ENCODE data around the gene IMMP2L.

IMMP2L gene

GRCh38 chr7:111210996-111211395, 351.3 kb downstream of the IMMP2L start:
- DNase-seq (ENCODE audit: low spot score): no peak

DNA sequence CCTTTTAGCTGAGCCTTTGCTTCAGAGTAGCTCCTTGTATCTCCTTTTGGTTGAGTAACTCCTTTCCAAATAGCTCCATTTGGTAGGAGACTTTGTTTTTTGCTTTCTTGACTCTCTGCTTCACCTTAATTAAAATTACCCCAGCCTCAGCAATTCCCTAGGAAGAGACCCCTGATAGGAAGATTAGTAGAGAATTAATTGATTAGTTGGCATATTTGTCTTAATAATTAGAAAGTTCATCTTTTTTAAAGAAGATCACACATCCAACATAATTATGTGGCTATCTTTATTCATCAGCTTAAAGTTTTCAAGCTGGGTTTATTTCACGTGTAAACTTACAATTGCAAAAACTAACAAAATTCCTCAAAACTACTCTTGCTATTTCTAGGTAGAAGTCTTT, 352.2 kb downstream of the IMMP2L start:
- DNase-seq (ENCODE audit: low spot score): no peak

GRCh38 chr7:111205251-111205650, 357.0 kb downstream of the IMMP2L start:
- no peak for DNase-seq (ENCODE audit: low spot score)

DNA sequence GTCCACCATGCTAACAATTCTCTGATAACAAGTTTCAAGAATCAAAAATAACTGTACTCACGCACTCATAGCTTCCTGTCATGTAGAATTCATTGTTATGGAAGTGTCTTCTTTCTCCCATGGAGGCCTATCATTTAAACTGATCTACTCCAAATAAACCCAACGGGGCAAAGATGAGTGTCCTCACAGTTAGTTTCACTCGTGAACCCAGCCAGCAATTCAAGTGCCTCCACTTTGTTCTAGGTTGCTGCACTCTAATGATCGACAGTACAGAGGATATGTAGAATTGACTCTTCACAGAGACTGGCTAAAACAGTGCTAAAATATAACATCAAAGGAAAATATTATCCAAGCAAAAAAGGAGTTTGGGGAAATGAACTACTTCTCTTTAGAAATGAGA, 360.0 kb downstream of the IMMP2L start:
- DNase-seq (ENCODE audit: low spot score): no peak

DNA sequence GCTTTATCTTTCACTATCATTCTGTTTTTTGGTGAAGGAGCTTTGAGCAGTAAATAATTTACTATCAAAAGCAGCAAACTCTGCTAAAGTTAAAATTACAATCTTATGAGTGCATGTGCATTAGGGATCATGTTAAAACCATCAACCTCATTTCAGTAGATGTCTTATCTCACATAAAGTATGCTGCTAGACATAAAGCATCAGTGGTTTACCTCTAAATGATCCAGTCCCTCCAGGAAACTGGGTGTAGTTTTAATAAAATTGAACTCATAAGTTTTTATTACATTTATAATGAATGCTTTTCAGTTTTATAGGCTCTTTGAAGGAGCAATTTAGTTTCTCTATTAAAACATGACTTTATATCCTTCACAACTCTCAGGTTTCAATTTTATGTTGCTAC, 362.6 kb downstream of the IMMP2L start:
- peak; percentile 48 for DNase-seq (ENCODE audit: low spot score)

DNA sequence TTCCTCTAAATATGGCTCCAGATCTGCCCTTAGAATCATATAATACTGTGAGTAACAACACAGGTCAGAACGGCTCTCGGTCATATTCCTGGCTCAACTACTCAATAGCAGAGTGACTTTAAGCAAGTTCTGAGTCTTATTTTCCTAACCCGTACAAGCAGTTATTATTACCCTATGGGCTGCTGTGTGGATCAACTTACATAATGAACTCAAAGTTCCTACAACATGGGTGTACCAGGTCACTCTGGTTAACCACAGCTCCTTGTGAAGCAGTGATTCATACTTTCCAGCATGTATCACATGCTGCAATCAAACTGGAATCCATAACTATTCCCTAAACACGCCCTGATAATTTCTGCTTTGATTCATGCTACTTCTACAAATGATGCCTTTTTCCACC, 364.0 kb downstream of the IMMP2L start:
- DNase-seq (ENCODE audit: low spot score): peak; percentile 86

DNA sequence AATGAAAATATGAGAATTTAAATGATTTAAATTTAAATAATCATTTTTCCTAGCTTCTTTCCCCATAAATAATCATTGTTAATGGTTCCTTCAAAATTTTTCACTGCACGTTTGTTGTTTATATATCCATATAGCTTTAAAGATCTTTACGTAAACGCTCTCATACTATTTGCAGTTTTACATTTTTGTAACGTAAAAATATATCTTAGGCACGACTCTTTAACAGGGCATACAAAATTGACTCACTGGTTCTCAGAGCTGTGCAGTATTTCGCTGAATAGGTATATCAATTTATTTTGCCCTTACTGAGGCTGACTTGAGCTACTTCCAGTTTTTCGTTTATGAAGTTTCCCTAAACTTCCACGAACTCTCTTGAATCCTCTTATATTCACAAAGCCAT, 365.6 kb downstream of the IMMP2L start:
- no peak for DNase-seq (ENCODE audit: low spot score)

- no peak for DNase-seq (ENCODE audit: low spot score)
Measured at GRCh38 chr7:111192614-111193413, 369.5 kb downstream of the IMMP2L start.

- DNase-seq (ENCODE audit: low spot score): no peak
Measured at GRCh38 chr7:111190804-111191203, 371.5 kb downstream of the IMMP2L start.

DNA sequence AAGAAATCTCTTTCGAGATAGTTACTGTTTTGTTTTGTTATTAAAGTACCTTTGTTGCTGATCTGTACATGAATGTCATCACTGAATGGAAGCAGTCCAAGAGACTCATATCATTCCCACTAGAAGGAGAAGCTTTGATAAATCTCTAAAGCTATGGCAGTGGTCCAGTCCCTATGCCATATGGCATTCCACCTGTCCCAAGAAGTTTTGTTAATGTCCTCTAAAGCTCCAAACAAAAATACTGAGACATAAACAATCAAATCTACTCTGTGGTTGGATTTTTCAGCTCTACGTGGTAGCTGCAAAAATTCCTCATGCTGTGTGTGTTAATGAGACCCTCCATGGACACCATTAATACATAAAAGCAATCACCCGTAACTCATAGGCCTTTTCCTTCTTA, 377.3 kb downstream of the IMMP2L start:
- no peak for DNase-seq (ENCODE audit: low spot score)

- no peak for DNase-seq (ENCODE audit: low spot score)
Measured at GRCh38 chr7:111183321-111183720, 379.0 kb downstream of the IMMP2L start.

DNA sequence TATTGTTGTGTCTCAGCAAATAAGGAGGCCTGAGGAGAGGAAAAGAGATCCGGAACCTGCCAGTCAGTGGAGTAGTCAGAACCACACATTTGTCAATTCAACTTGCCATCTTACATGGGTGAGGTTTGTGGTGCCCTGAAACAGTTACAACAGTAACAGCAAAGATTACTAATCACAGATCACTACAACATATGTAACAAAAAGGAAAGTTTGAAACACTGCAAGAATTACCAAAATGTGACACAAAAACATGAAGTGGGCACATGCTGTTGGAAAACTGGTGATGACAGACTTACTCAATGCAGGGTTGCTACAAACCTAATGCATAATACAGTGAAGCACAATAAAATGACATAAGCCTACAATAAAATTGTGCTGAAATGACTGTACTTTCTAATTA, 382.0 kb downstream of the IMMP2L start:
- DNase-seq (ENCODE audit: low spot score): no peak

DNA sequence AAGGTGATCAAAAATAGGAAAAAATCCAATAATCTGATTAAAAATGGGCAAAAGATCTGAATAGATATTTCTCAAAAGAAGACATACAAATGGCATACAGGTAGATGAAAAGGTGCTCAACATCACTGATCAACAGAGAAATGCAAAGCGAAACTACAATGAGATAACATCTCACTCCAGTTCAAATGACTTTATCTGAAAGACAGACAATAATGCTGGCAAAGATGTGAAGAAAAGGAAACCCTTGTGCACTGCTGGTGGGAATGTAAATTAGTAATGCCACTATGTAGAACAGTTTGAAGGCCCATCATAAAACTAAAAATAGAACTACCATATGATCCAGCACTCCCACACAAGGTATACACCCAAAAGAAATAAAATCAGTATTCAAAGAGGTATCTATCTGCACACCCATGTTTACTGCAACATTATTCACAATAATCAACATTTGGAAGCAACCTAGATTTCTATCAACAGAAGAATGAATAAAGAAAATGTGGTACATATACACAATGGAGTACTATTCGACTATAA, 386.3 kb downstream of the IMMP2L start:
- DNase-seq (ENCODE audit: low spot score): no peak

DNA sequence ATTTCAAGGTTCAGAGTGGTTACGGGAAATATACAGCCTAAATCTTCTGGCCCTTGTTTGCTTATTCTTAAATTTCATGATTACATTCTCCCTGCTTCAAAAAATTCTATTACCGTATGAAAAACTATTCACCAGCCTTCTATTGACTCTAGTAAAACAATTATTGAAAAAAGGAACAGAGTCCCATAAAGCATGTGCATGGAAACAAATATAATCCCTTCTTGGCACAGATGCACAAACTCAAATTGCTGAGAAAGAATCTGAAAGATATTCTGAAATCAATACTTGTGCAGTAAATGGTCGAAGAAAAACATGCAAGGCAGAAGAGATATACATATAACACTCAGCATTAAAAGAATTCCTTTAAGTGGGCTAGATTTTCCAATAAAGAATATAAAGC, 387.8 kb downstream of the IMMP2L start:
- DNase-seq (ENCODE audit: low spot score): no peak

DNA sequence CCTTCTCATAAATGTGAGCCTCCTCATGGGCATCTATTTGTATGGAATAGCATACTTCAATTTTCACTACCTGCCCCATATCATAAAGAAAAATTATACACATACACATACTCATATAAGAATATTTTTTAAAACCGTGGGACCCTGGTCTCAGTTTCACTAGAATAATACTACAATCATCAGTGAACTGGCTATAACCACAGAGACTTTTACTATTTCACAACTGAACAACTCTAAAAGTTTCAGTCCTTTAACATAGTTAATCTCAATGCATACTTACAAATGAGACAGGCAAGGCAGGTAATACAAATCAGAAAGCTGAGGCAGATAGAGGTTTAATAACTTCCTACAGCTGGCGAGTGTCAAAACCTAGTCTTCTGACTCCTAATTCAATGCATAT, 388.3 kb downstream of the IMMP2L start:
- no peak for DNase-seq (ENCODE audit: low spot score)

DNA sequence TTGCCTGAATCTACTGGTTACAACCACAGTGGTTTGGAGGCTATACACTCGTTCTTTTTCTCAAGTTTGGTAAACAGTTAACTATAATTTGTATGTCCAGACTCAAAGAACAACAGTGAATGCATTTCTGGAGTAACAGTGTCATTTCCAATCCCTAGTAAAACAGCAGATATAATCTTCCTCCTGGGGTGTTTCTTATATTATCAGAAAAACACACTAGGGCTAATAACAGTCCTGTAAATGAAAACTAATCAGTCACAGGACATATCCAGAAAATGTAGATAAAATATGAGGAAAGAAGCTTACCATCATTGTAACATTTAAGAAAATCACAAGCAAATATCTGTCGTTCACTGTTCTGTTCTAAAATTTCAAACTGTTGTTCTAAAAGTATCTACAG, 388.8 kb downstream of the IMMP2L start:
- no peak for DNase-seq (ENCODE audit: low spot score)

- no peak for DNase-seq (ENCODE audit: low spot score)
Measured at GRCh38 chr7:111172564-111173257, 389.6 kb downstream of the IMMP2L start.

DNA sequence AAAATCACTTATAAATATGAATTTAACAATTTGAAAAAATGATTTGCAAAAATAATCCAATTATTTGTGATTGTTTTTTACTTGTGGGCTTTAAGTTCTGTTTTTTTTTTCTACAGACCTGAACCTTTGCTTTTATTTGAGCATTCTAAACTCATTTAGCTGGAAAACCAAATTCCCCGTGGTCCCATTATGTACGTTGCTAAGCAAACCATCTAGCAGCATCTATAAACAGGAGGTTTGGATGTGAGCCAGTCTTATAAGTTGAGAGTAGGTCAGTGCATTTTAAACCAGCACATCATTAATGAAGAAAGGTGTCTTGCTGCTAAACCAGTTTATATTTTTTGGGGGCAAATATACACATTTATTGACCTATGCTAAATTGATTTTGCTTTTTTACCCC, 394.1 kb downstream of the IMMP2L start:
- no peak for DNase-seq (ENCODE audit: low spot score)

- DNase-seq (ENCODE audit: low spot score): no peak
Measured at GRCh38 chr7:111164442-111164841, 397.9 kb downstream of the IMMP2L start.

GRCh38 chr7:111162692-111163091, 399.6 kb downstream of the IMMP2L start:
- DNase-seq (ENCODE audit: low spot score): no peak

- no peak for DNase-seq (ENCODE audit: low spot score)
Measured at GRCh38 chr7:111160297-111160696, 402.0 kb downstream of the IMMP2L start.

DNA sequence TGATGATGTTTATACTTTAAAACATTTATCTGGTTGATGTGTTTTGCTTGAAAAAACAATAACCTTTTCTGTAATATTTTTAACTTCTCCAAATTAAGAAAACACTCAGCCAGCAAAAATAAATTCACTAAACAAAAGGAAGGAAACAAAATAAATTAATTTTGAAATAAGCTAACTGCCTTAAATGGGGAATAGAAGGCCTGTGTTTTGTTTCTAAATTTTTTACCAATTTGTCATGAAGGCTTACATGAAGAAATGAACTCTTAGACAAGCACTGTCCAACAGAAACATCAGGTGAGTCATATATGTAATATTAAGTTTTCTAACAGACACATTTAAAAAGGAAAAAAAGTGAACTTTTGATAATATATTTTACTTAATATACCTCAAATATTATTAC, 402.9 kb downstream of the IMMP2L start:
- DNase-seq (ENCODE audit: low spot score): no peak

GRCh38 chr7:111150709-111151108, 411.6 kb downstream of the IMMP2L start:
- no peak for DNase-seq (ENCODE audit: low spot score)
